ENCODE data around the gene NAXD.
"Not testable (repeated sequence)": the region's sequence is repeated elsewhere in the genome, so short reads cannot be mapped to it uniquely, and the experiment has no call there.

The NAXD gene

DNA sequence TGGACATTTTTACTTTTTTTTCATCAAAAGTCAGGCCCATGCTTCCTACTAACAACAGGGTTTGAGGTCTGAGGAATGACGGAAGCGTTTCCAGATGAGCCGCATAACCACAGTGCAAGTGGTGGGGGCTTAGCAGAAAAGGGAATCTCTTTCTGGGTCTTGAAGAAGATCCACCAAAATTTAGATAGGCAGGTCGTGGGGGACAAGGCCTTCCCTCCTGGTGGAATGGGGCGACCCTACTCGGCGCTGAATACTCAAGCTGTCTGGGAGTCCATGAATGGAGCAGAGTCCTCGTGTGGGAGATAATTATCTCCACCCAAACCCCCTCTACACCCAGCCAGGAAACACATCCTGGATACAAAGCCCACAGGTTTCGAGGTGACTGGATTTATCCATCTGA, 53.7 kb downstream of the NAXD start:
- no peak for DNase-seq

DNA sequence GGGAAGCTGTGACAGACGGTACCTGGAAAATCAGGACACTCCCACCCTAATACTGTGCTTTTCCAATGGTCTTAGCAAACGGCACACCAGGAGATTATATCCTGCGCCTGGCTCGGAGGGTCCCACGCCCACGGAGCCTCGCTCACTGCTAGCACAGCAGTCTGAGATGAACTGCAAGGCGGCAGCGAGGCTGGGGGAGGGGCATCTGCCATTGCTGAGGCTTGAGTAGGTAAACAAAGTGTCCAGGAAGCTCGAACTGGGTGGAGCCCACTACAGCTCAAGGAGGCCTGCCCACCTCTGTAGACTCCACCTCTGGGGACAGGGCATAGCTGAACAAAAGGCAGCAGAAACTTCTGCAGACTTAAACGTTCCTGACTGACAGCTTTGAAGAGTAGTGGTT, 54.5 kb downstream of the NAXD start:
- DNase-seq = not testable (repeated sequence)

DNA sequence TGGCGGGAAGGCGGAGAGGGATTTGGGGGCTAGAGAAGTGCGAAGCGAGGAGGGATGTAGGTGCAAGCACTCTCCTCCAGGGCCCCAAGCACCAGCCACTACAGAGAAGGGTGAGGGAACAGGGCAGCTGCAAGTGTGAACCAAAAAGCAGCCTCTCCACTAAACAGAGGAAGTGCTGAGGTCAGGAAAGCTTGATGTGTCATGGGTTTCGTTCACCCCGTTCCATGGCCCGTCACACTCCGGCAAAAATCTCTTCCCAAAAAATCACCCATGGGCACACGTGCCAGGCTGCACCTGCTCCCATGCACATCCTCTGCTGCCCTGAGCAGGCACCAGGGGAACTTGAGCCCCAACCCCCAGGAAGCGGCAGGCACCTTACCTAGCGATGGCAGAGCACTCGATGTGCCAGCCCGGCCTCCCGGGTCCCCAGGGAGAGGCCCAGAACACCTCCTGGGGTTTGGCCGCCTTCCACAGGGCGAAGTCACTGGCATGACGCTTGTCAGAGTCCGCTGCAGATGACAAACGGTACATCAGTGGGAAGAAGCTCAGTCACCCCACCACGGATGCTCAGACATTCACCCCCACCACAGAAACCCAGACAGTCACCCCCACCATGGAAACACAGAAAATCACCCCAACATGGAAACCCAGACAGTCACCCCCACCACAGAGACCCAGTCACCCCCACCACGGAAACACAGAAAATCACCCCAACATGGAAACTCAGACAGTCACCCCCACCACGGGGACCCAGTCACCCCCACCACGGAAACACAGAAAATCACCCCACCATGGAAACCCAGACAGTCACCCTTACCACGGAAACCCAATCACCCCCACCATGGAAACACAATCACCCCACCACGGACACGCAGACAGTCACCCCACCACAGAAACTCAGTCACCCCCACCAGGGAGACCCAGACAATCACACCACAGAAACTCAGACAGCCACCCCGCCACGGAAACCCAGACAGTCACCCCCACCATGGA, 61.5 kb downstream of the NAXD start:
- DNase-seq = no peak

DNA sequence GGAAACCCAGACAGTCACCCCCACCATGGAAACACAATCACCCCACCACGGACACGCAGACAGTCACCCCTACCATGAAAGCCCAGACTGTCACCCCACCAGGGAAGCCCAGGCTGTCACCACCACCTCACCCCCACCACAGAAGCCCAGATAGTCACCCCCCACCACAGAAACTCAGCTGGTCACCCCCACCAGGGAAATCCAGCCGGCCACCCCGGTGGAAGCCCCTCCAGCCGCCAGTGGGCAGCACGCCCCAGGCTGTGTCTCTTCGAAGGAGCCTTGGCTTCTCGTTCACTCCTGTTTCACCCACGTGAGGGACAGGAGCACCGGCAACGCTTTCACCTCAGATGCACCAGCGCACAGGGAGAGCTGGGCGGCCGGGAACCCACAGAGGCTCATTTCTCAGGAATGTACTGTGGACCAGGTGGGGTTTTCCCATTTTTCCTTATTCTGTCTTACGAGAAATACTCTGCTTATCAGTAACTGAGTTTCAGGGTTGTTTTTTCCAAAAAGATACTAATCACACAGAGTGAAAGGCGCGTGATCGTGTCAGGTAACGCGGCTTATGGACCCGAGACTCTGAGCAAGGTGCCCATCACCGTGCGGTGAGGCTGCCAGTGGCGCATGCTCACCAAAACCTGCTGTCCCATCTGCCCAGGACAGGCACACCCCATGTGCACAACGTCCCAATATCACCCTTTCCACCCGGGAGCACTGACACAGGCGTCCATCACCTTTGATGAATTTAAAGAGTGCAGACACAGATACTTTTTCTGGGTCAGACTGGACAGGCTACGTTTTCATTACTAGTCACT, 62.6 kb downstream of the NAXD start:
- no peak for DNase-seq

DNA sequence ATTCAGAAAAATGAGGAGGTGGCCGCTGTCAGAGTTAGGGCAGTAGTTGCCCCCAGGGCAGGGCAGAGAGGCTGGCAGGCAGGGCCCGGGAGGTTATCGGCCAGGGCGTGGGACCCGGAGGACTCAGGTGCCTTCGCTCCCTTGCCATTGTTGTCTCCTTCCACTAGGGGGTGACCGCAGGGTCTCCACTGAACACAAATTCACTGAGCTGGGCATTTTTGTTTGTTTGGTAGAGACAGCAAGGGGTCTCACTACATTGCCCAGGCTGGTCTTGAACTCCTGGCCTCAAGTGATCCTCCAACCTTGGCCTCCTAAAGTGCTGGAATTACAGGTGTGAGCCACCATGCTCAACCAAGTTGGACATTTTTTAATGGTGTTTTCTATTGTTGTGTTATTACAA, 65.5 kb downstream of the NAXD start:
- DNase-seq = no peak

DNA sequence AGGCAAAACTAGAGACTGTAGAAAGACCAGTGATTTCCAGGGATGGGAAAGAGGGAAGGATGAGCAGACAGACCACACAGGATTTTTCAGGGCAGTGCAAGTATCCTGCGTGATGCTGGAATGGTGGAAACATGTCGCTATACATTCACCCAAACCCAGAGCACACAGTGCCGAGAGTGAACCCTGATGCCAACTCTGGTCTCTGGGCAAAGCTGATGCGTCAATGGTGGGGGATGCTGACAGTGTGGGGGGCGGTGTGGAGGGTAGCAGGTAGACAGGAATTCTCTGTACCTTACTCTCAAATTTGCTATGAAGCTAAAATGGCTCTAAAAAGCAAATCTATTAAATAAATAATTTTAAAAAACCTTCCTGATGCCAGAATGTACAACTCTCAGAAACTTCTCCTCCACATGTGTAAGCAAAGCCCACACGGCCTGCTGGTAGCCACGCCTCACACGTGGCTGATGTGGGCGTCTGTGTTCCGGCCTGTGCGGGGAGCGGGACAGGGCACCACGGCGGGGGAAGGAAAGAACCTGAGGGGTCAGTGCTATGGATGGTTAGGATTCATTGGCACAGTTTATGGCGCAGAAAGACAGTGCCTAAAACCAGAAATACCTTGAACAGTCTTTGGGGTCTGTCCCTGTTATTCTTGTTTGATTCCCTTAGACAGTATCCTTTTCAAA, 66.7 kb downstream of the NAXD start:
- no peak for DNase-seq

DNA sequence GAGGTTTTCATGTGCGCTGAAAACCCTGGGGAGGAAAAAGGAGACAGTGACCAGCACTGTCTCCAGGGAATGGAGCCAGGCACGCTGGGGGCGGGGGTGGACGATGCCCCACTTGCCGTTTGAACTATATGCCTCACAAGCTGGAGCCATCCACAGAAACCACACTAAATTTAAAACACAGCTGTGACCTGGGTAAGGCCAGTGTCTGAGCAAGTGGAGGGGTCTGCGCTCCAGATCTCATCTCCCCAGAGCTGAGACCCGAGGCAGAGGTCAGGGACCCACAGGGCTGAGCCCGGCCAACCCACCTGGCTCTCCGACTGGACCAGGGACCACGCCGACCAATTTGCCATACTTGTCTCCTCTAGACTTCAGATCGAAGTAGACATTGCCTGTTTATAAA, 67.4 kb downstream of the NAXD start:
- no peak for DNase-seq

DNA sequence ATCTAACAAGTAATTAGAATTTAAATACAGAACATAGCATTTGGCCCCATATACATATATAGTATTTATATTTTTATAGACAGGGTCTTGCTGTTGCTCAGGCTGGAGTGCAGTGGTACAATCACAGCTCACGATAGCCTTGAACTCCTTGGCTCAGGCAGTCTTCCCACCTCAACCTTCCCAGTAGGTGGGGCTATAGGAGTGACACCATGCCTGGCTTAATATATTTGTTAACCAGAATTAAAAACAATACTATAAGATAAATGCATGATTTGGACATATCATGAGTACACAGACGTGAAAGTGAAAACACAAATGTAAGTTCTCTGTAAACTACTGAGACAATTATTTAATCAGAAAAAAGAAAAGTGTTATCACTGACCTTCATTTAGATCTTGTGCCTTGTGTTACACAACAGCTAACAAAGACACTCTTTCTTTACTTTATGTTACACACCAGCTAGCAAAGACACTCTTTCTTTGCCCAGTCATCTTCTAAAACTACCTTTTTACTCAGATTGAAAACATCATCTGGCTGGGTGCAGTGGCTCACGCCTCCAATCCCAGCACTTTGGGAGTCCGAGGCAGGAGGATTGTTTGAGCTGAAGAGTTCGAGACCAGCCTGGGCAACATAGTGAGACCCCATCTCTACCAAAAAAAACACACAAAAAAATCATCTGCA, 68.0 kb downstream of the NAXD start:
- DNase-seq = no peak

DNA sequence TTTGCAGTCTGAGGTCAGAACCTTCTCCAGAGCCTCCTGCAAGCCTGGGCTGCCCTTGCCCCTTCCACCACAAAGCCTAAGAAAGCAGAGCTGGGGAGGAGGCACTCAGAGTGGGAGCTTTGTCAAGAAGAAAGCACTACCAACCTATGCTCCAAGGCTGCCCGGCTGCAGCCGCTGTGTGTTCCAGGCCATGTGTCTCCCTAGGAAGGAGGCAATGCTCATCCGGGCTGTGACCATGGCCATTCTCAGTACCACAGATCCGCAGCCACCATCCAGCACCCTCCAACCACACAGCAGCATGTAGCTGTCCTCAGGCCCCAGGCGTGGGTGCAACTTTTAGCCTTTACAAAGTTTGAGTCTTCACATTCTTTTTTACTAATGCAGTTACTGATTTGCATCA, 68.6 kb downstream of the NAXD start:
- no peak for DNase-seq

- DNase-seq = no peak
Observed at GRCh38 chr13:110684388-110685056, 69.2 kb downstream of the NAXD start.

DNA sequence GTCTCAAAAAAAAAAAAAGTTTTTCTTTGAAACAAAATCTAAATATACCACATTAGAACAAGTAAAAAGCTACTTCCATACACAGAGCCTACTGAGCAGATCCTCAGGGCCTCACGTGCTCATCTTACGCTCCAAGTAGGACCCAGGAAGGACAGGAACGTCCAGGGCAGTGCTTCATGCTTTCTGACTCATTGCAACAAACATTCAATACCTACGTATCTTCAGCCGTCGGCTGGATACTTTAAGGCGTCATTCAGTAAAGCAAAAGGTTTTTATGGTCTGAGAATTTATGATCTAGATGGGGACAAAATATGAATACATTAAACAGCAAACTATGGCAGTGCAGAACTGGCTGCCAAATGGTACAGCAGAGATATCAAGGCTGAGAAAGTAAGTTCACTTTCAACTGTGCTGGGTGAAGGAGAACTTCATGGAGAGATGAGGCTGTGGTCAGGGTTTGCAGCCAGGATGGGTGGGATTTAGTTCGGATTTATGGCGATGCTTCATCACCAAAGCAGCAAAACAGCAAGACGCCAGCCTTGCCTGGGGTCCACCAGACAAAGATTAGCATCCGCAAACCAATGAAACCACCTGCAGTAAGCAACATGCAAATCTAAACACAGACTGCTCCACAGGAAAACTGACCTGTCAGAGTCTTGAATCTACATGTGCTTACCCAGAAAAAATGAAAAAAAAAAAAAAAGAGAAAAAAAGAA, 70.1 kb downstream of the NAXD start:
- DNase-seq = no peak

DNA sequence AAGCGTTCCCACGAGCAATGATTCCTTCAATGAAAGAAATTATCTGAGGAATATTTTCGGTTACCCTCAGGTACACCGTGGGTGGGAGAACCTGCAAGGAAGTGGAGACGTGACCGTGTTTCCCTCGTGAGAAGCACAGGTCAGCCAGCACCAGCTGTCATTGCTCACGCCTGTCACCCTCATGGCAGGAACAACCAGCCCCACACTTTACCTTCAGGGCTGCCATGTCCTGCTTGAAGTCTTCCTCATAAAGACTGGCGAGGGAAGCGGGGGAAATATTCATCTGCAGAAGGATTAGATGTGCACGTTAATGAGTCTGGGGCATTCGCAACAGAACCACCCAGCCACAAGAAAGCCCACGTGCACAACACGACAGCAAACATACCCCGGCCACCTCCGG, 72.4 kb downstream of the NAXD start:
- DNase-seq = no peak

- DNase-seq = no peak
Observed at GRCh38 chr13:110689041-110689440, 73.7 kb downstream of the NAXD start.

Data from NCI-H524 treated with DMSO at 0.1 percent for 48 hours (cell line).